HG03280 (cell line): ENCODE results near the gene PDIA2.
"Not testable (repeated sequence)": the region's sequence is repeated elsewhere in the genome, so short reads cannot be mapped to it uniquely, and the experiment has no call there.

Experiments
- ATAC-seq: cut with Tn5 transposase; IDR thresholded peaks from one replicate; pipeline ENCODE4 v1.9.1; 2021; ENCODE audit warnings: mild to moderate bottlenecking, moderate library complexity; ENCODE audit not compliant: unreplicated experiment

Gene PDIA2

DNA sequence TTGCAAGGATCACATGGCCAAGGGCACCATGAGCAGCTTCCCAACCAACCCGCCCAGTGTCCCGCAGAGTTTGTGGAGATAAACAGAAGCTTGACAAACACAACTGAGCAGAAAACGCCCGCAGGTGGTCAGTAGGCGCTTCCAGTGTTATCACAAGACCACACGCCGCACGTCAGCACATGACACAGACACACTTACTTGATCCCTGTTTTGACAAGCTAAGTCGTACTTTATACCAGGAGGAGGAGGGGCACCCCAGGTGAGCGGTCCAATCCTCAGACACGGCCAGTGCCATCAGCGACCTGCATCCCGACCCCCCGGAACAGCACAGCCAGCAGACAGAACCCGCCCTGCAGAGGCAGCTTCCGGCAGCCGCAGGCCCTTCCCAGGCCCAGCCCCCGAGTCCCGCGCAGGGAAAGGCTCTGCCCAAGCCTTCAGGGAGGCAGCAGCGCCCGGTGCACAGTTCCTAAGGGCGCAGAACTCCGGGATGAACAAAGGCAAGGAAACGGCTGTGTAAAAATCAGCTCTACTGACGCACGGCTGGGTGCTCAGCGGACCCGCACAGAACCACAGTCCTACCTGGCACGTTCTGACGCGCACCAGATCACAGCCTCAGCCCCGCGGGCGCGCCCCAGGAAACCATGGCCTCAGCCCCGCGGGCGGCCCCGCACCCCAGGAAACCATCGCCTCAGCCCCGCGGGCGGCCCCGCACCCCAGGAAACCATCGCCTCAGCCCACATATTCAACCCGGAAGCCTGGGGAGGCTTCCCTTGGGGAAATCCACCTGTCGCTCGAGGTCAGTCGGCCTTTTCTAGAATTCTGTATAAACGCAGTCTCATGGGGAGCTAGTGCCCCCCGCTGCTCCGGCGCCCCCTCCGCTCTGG, 41.7 kb downstream of the PDIA2 start:
- no peak for ATAC-seq

DNA sequence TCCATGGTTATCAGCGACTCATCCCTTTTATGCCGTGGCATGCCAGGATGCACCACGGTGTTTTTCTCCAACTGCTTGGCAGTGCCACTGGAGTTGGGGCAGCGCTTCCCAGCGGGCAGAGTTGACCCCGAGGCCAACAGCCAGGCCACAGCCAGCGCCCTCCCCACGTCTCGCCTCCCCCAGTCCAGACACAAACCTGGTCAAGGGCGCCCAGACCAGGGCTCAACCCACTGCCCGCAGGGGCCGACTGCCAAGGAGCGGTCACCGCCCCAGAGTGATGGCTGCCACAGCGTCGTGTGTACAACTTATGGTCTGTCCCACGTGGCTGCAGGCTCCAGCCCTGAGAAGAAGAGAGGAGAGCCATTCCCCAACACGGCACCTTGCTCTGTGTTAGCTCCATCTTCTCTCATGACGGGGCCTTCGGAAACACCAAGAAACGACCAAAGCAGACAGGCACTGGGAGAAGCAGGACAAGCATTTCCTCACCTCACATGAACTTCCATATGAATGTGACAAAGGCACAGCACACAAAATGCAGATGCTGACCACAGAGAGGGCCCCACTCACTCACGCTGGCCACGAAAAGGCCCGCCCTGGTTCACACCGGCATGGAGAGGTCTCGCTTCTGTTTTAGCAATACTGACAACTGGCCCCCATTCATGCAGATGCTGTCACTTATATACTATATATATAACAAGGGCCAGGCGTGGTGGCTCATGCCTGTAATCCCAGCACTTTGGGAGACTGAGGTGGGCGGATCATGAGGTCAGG, 42.6 kb downstream of the PDIA2 start:
- ATAC-seq = no peak

DNA sequence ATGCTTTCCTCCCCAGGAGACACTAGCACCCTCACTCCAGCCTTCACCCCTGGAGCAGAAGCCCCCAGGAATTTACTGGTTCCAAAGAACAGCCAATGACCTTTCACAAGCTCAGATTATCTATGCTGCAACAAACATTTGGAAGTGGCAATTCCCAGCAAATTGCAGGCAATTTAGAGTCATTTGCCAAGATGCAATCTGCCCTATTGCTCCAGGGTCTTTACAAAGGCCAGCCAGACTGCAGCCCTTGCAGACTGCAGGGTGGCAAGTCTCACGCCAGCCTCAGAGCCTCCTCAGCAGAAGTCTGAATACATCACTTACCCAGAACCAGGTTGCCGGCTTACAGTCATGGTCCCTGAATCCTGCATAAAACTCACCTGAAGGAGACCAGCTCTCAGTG, 47.8 kb downstream of the PDIA2 start:
- no peak for ATAC-seq

DNA sequence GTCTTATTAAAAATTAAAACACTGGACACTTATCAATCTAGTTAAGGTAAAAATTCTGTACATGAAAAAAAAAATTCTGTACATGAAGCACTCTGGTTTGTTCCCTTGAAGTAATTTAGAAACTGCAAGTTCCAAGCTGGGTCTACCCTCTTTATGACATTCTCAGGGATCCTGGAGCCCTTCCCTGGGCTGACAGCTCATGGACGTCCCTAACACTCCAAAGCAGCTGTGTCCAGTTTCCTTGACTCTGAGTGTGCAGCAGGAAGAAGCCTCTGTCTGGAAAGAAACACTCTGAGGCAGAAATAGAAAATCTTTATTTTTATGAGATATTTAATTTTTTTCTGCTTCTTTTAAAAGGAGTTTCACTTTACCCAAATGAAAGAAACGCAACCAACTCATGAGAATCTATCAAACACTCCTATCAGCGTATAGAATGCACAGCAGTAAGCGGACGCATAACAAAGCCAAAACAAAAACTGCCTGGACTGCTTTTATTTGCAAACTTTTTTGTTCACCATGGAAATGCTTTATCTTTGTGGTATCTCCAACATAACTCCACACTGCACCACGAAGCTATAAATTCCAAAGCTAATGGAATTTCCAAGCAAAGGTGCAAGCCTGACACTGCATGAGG, 48.3 kb downstream of the PDIA2 start:
- ATAC-seq = not testable (repeated sequence)

DNA sequence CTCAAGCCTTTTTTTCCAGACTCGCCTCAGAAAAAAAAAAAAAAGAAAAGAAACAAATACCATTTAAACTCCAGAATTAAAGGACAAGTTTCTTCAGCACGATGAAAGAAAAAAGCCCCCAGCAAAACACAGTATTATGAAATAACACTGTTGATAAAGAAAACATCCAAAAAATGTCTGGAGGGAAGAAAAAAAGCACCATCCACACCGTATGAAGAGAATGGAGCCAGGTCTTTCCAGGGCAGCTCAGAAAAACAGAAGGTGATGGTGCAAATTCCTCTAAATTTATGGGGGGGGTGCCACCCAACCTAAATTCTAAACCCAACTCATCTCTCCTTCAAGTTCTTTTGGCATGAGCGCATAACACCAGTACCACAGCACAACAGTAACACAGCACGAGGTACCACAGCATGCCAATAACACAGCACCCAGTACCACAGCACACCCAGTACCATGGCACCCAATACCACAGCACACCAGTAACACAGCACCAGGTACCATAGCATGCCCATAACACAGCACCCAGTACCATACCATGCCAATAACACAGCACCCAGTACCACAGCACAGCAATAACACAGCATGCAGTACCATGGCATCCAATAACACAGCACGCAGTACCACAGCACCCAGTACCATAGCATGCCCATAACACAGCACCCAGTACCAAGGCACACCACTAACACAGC, 50.6 kb downstream of the PDIA2 start:
- ATAC-seq = no peak

DNA sequence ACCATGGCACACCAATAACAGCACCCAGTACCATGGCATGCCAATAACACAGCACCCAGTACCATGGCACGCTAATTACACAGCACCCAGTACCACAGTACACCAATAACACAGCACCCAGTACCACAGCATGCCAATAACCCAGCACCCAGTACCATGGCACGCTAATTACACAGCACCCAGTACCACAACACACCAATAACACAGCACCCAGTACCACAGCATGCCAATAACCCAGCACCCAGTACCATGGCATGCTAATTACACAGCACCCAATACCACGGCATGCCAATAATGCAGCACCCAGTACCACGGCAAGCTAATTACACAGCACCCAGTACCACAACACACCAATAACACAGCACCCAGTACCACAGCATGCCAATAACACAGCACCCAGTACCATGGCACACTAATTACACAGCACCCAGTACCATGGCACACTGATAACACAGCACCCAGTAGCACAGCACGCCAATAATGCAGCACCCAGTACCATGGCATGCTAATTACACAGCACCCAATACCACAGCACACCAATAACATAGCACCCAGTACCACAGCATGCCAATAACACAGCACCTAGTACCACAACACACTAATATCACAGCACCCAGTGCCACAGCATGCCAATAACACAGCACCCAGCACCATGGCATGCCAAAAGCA, 51.3 kb downstream of the PDIA2 start:
- ATAC-seq = not testable (repeated sequence)

DNA sequence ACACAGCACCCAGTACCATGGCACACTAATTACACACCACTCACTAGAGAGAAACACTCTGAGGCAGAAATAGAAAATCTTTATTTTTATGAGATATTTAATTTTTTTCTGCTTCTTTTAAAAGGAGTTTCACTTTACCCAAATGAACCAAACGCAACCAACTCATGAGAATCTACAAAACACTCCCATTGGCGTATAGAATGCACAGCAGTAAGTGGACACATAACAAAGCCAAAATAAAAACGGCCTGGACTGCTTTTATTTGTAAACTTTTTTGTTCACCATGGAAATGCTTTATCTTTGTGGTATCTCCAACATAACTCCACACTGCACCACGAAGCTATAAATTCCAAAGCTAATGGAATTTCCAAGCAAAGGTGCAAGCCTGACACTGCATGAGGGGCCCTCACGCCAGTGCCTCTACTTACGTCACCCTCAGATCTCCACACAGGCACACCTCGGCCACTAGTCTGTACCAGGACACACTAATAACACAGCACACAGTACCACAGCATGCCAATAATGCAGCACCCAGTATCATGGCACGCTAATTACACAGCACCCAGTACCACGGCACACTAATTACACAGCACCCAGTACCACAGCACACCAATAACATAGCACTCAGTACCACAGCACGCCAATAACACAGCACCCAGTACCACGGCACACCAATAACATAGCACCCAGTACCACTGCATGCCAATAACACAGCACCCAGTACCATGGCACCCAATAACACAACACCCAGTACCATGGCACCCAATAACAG, 52.1 kb downstream of the PDIA2 start:
- ATAC-seq = not testable (repeated sequence)

DNA sequence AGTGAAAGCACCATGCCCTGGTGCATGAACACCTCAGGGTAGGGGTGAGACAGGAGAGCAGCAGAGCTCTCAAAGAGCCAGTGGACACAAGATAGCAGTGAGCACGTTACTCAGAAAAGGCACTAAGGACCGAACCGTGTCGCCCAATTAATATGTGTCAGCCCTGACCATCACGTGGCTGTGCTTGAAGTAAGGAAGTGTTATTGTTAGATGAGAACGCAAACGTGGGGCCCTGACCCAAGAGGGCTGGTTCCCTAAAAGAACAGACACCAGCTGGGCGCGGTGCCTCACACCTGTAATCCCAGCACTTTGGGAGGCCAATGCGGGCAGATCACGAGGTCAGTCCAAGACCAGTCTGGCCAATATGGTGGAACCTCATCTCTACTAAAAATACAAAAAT, 53.3 kb downstream of the PDIA2 start:
- ATAC-seq = no peak
